Calu3 (cell line): ENCODE measurements around the gene MUCL3. TPM values are rescaled to one million over a fixed set of nuclear protein-coding genes. Genes with fewer than 3 reads are reported as not detected.
A peak's percentile ranks its signal among the peaks of the same experiment; 100 is the strongest.

Experiments used
- BruUV-seq: library from RNA; stranded (reverse); fragments of 400-500 nt; replicated peaks from 2 replicates; lab custom pipeline; 2021; lab: Mats Ljungman, UMichigan
- CTCF ChIA-PET: fragments of 300-600 bp; sonication (Branson Sonifier 250); formaldehyde crosslinking; loops from one replicate; lab custom pipeline; 2022; ENCODE audit warnings: antibody characterized with exemption; lab: Charles Lee
- DNase-seq: peaks from one replicate; pipeline ENCODE4 v3.0.0; 2022
- H3K27ac Mint-ChIP-seq: one replicate; pipeline ENCODE4 v1.8.0; 2022; ENCODE audit warnings: mixed read lengths; ENCODE audit not compliant: unreplicated experiment
- H3K27me3 Mint-ChIP-seq: one replicate; pipeline ENCODE4 v1.8.0; 2022; ENCODE audit warnings: mixed read lengths; ENCODE audit not compliant: unreplicated experiment
- H3K36me3 Mint-ChIP-seq: one replicate; pipeline ENCODE4 v1.8.0; 2022; ENCODE audit warnings: mild to moderate bottlenecking, moderate library complexity, mixed read lengths; ENCODE audit not compliant: insufficient read depth, unreplicated experiment
- H3K4me1 Mint-ChIP-seq: one replicate; pipeline ENCODE4 v1.8.0; 2022; ENCODE audit warnings: mild to moderate bottlenecking, low read depth, mixed read lengths; ENCODE audit not compliant: unreplicated experiment
- H3K4me3 Mint-ChIP-seq: one replicate; pipeline ENCODE4 v1.8.0; 2022; ENCODE audit warnings: mild to moderate bottlenecking, low read depth, moderate library complexity, mixed read lengths; ENCODE audit not compliant: unreplicated experiment
- H3K9me3 Mint-ChIP-seq: one replicate; pipeline ENCODE4 v1.8.0; 2022; ENCODE audit warnings: low read depth, mixed read lengths; ENCODE audit not compliant: unreplicated experiment
- intact Hi-C: fragments of 100-400 bp; cut with micrococcal nuclease; formaldehyde crosslinking; loops from one replicate; pipeline ENCODE4 v1.10.0; 2022; ENCODE audit not compliant: unreplicated experiment
- total RNA-seq: library from RNA; stranded (reverse); gene quantifications from 2 replicates; pipeline ENCODE4 v1.2.3, GENCODE V29; 2022
- TF ChIP-seq, protein P1 (sequence below): fragments of 200-600 bp; IDR thresholded peaks from one replicate; pipeline ENCODE4 v1.8.0; 2022; ENCODE audit warnings: antibody characterized with exemption; ENCODE audit not compliant: unreplicated experiment

Gene MUCL3
- total RNA-seq, 1 experiment from 2014 or later, result 0.07 TPM

DNA sequence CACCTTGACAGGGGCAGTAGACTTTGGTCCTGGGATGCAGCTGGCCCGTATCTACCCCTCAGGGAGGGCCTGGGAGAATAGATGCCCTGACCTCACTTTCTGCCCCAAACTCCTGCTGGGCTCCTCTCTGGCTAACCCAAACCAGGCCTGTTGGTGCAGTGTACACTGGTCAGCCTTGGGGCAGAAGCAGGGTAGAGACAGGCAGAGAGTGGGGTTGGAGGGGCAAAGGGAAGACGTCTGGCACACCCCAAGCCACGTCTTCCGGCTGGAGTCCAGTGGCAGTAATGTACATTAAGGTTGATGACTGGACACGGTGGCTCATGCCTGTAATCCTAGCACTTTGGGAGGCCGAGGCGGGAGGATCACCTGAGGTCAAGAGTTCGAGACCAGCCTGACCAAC, 47.1 kb upstream of the MUCL3 start:
- H3K4me3 Mint-ChIP-seq, result no peak overlapping the region
- TF ChIP-seq, protein P1, sequence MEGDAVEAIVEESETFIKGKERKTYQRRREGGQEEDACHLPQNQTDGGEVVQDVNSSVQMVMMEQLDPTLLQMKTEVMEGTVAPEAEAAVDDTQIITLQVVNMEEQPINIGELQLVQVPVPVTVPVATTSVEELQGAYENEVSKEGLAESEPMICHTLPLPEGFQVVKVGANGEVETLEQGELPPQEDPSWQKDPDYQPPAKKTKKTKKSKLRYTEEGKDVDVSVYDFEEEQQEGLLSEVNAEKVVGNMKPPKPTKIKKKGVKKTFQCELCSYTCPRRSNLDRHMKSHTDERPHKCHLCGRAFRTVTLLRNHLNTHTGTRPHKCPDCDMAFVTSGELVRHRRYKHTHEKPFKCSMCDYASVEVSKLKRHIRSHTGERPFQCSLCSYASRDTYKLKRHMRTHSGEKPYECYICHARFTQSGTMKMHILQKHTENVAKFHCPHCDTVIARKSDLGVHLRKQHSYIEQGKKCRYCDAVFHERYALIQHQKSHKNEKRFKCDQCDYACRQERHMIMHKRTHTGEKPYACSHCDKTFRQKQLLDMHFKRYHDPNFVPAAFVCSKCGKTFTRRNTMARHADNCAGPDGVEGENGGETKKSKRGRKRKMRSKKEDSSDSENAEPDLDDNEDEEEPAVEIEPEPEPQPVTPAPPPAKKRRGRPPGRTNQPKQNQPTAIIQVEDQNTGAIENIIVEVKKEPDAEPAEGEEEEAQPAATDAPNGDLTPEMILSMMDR, result no peak
- intact Hi-C loops, result no loop called here
- peaks cover 9% of the 10 kb centered on the region for H3K4me1 Mint-ChIP-seq
- no peak for DNase-seq
- H3K27ac Mint-ChIP-seq, result no peak overlapping the region
- CTCF ChIA-PET, result no interaction called here
- H3K36me3 Mint-ChIP-seq, result peaks cover 82% of the 10 kb centered on the region
- H3K27me3 Mint-ChIP-seq, result no peaks in the 10 kb centered on the region
- no TSS peak for BruUV-seq
- no peaks in the 10 kb centered on the region for H3K9me3 Mint-ChIP-seq

DNA sequence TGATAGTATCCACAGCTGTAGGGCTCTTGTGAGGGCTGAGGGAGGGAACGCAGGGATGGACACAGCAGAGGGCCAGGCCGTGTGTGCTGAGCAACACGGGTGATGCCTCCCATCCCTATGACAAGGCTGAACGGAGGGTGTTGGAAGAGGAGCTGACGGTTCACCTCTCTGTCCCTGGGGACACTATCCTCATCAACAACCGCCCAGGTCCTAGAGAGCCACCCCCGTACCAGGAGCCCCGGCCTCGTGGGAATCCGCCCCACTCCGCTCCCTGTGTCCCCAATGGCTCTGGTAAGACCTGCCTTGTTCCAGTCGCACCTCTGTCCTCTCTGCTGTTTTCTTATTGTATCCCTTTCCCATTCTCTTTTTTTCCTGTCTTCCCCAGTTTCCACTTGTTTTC, 46.4 kb upstream of the MUCL3 start:
- peaks cover 9% of the 10 kb centered on the region for H3K4me1 Mint-ChIP-seq
- H3K27ac Mint-ChIP-seq, result peak overlapping the region; percentile 1
- BruUV-seq, result no TSS peak
- H3K4me3 Mint-ChIP-seq, result no peak overlapping the region
- TF ChIP-seq, protein P1, result no peak
- peaks cover 80% of the 10 kb centered on the region for H3K36me3 Mint-ChIP-seq
- no peak for DNase-seq
- CTCF ChIA-PET, result no interaction called here
- intact Hi-C loops, result no loop called here
- no peaks in the 10 kb centered on the region for H3K9me3 Mint-ChIP-seq
- H3K27me3 Mint-ChIP-seq, result no peaks in the 10 kb centered on the region

DNA sequence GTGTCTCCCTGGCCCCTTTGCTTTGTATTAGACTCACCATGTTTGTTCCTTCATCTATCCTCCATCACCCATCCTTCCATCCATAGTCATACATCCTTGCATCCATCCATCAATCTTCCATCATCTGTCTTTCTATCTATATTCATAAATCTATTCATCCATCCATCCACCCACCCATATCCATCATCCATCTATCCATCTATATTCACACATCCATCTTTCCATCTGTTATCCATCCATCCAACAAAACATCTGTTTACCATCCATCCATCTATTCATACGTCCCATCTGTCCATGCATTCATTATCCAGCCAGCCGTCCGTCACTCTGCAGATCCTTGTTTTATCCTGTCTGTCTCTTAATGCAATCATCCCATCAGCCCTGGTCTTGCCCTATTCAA, 45.8 kb upstream of the MUCL3 start:
- intact Hi-C loops, result no loop called here
- BruUV-seq, result no TSS peak
- no peak for DNase-seq
- peaks cover 6% of the 10 kb centered on the region for H3K4me1 Mint-ChIP-seq
- TF ChIP-seq, protein P1, result no peak
- H3K4me3 Mint-ChIP-seq, result no peak overlapping the region
- peak overlapping the region; percentile 1 for H3K27ac Mint-ChIP-seq
- H3K36me3 Mint-ChIP-seq, result peaks cover 80% of the 10 kb centered on the region
- CTCF ChIA-PET, result interaction anchor here (0.6 kb wide), 1 partner anchor 231 kb away, joined by 3 read pairs; no protein-coding TSS in a partner anchor
- H3K9me3 Mint-ChIP-seq, result no peaks in the 10 kb centered on the region
- no peaks in the 10 kb centered on the region for H3K27me3 Mint-ChIP-seq

DNA sequence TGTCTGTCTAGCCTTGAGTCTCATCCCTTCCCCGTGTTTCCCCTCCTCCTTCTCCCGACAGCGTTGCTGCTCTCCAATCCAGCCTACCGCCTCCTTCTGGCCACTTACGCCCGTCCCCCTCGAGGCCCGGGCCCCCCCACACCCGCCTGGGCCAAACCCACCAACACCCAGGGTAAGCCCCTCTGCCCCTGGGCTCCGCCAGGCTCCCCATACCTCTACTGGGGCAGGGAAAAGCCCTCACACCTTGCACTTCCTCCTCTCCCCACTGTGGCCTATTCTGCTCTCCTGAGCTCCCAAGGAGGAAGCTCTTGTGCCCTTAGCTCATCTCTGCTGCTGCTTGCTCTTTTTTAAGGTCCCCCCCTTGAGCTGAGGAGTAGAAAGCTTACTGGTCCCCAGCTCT, 45.4 kb upstream of the MUCL3 start:
- Mint-ChIP-seq H3K4me1 (peaks cover 2% of the 10 kb centered on the region), H3K9me3 (no peaks in the 10 kb centered on the region), H3K36me3 (peaks cover 80% of the 10 kb centered on the region), H3K4me3 (no peak overlapping the region), H3K27me3 (no peaks in the 10 kb centered on the region), H3K27ac (peak overlapping the region; percentile 1)
- DNase-seq, result no peak
- BruUV-seq, result no TSS peak
- intact Hi-C loops, result no loop called here
- TF ChIP-seq, protein P1, result no peak
- CTCF ChIA-PET, result interaction anchor here (0.6 to 1.3 kb wide), 3 partner anchors 75 to 231 kb away, joined by 3 read pairs; no protein-coding TSS in a partner anchor
